Measurements from ENCODE around the gene GARIN5B. TPM values are rescaled to one million over a fixed set of nuclear protein-coding genes. Genes with fewer than 3 reads are reported as not detected.
A peak's percentile ranks its signal among the peaks of the same experiment; 100 is the strongest.

Gene GARIN5B
- total RNA-seq, 1 experiment from 2014 or later, result 0.13 TPM

GRCh38 chr19:55325172-55325571 is 37.9 kb downstream of the GARIN5B start, which contains the start of gene TMEM150B:
TSS of gene TMEM150B (minus strand) at chr19:55325341. CDS start at chr19:55321036, 4,305 bp downstream.
- Histone ChIP-seq H3K9ac (ENCODE audit: extremely low read depth, insufficient read length, low read length) (no peak within 1 kb of the TSS), H2BK15ac (ENCODE audit: low read depth, low read length) (no peak within 1 kb of the TSS), H2AFZ (ENCODE audit: low read length) (no peak within 1 kb of the TSS), H3K18ac (ENCODE audit: insufficient read length, low read depth, low read length) (no peak within 1 kb of the TSS), H2BK120ac (ENCODE audit: low read depth, low read length, poor library complexity, severe bottlenecking) (no peak within 1 kb of the TSS), H3K79me1 (ENCODE audit: insufficient read depth, low read depth, low read length, poor library complexity, severe bottlenecking) (no peaks in the 10 kb centered on the region), H3K27me3 (ENCODE audit: insufficient read depth, low read length) (no peaks in the 10 kb centered on the region), H3K4me1 (ENCODE audit: insufficient read depth, low read length) (no peaks in the 10 kb centered on the region), H2BK5ac (ENCODE audit: insufficient read length, low read length) (no peak within 1 kb of the TSS), H3K4me2 (ENCODE audit: insufficient read depth, insufficient read length, low read length) (no peak within 1 kb of the TSS), H3K14ac (ENCODE audit: insufficient read depth, low read length) (no peak within 1 kb of the TSS), H2BK20ac (ENCODE audit: low read depth, low read length, poor library complexity, severe bottlenecking) (no peak within 1 kb of the TSS), H3K56ac (ENCODE audit: insufficient read length, low read depth, low read length) (no peak within 1 kb of the TSS), H3K23me2 (ENCODE audit: insufficient read length, low read depth, low read length, poor library complexity, severe bottlenecking) (no peaks in the 10 kb centered on the region), H4K5ac (ENCODE audit: insufficient read length, low read depth, low read length) (no peak within 1 kb of the TSS), H4K8ac (replicated peaks; ENCODE audit: insufficient read length, low read depth, low read length) (no peak within 1 kb of the TSS), H2BK12ac (ENCODE audit: insufficient read length, low read depth, low read length) (no peak within 1 kb of the TSS), H2AK5ac (ENCODE audit: insufficient read length, low read length) (no peak within 1 kb of the TSS), H3K23ac (ENCODE audit: insufficient read length, low read depth, low read length) (no peak within 1 kb of the TSS), H3K9me3 (ENCODE audit: control insufficient read depth, low read depth, low read length) (no peaks in the 10 kb centered on the region), H3T11ph (ENCODE audit: low read length) (no peak within 1 kb of the TSS), H4K20me1 (ENCODE audit: control insufficient read depth, insufficient read depth, insufficient read length) (no peaks in the 10 kb centered on the region), H3K79me2 (ENCODE audit: insufficient read depth, low read length) (no peaks in the 10 kb centered on the region), H3K27ac (ENCODE audit: insufficient read length, low read depth, low read length) (no peak within 1 kb of the TSS), H3K4ac (ENCODE audit: low read depth, low read length) (no peak within 1 kb of the TSS), H4K91ac (ENCODE audit: insufficient read length, low read depth, low read length) (no peak within 1 kb of the TSS)
- Mint-ChIP-seq H3K9me3 (no peaks in the 10 kb centered on the region; a peak in 1 of 5 replicates), H3K4me1 (peaks cover 14 to 29% of the 10 kb centered on the region in 2 experiments), H3K27me3 (ENCODE audit: low read depth) (peaks cover 37% of the 10 kb centered on the region), H3K4me3 (no peak within 1 kb of the TSS), H3K27ac (peak within 1 kb of the TSS in 1 of 3 experiments; percentile 8; a peak in 1 of 7 replicates), H3K36me3 (ENCODE audit: insufficient read depth in 1 of 3, low read depth in 3 of 3) (peaks cover 0 to 2% (median 0%) of the 10 kb centered on the region in 3 experiments; a peak in 1 of 7 replicates)
- DNase-seq, result no peak
- WGBS (ENCODE audit: extremely low coverage, insufficient read length, low lambda C conversion rate), result no CpG with 5 or more reads among the region's 14 CpGs
- TF ChIP-seq, protein P1, sequence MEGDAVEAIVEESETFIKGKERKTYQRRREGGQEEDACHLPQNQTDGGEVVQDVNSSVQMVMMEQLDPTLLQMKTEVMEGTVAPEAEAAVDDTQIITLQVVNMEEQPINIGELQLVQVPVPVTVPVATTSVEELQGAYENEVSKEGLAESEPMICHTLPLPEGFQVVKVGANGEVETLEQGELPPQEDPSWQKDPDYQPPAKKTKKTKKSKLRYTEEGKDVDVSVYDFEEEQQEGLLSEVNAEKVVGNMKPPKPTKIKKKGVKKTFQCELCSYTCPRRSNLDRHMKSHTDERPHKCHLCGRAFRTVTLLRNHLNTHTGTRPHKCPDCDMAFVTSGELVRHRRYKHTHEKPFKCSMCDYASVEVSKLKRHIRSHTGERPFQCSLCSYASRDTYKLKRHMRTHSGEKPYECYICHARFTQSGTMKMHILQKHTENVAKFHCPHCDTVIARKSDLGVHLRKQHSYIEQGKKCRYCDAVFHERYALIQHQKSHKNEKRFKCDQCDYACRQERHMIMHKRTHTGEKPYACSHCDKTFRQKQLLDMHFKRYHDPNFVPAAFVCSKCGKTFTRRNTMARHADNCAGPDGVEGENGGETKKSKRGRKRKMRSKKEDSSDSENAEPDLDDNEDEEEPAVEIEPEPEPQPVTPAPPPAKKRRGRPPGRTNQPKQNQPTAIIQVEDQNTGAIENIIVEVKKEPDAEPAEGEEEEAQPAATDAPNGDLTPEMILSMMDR (conservative IDR thresholded peaks at IDR 0.05), result no peak
